Measurements from ENCODE around the gene GNA12. TPM values are rescaled to one million over a fixed set of nuclear protein-coding genes. Genes with fewer than 3 reads are reported as not detected.
A peak's percentile ranks its signal among the peaks of the same experiment; 100 is the strongest.

Gene GNA12
- total RNA-seq, 4 donors from 2014 or later = 22.5 to 63.2 (median 35.1) TPM

DNA sequence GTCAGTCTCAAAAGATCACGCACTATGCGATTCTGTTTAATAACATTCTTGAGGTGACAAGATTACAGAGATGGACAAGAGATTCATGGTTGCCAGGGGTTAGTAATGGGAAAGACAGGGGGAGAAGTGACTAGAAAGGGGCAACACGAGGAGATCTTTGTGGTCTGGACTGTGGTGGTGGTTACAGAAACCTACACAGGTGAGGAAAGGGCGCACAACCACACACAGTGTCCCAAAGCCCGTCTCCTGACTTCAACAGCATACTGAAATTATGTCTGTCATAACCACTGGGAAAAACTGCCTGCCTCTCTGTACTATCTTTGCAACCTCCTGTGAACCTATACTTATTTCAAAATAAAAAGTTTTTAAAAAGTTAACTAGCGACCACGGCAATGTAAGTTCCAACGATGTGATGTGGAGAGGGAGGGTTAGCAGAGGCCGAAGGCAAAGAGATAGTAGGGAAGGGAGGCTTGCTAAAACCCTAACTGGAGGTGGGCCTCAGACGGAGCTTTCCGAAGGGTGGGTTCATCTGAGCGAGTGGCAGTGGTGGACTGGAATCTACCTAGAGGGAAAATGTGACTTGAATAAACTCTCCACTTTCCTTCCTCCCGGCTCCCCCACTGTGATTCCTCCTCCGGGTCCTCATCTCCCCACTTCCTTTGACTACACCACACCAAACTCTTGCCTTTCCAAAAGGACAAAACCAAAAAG, 43.7 kb downstream of the GNA12 start:
- no peak overlapping the region for H3K4me3 ChIP-seq
- H3K27ac ChIP-seq = no peak overlapping the region
- no peaks in the 10 kb centered on the region for H3K36me3 ChIP-seq
- H3K27me3 ChIP-seq = no peaks in the 10 kb centered on the region
- H3K9me3 ChIP-seq = no peaks in the 10 kb centered on the region
- H3K4me1 ChIP-seq = peaks cover 0 to 47% (median 3%) of the 10 kb centered on the region in 3 donors
- WGBS, 2 donors (ENCODE audit: low coverage in 1 of 2) = 91 to 93% methylated on average over 7 to 14 of the region's 14 CpGs
- no peak for TF ChIP-seq CTCF (IDR thresholded peaks at IDR 0.05)
- ATAC-seq = no peak

DNA sequence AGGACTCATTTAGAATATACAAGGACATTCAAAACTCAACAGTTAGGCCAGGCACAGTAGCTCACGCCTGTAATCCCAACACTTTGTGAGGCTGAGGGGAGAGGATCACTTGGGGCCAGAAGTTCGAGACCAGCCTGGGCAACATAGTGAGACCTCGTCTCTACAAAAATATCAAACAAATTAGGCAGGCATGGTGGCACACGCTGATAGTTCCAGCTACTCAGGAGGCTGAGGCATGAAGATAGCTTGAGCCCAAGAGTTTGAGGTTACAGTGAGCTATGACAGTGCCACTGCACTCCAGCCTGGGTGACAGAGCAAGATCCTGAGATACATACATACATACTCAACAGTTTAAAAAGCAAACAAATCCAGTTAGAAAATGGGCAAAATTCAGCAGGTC, 44.9 kb downstream of the GNA12 start:
- TF ChIP-seq EP300 (IDR thresholded peaks at IDR 0.05) = no peak
- no peak for TF ChIP-seq POLR2AphosphoS5 (IDR thresholded peaks at IDR 0.05)
- TF ChIP-seq CTCF (IDR thresholded peaks at IDR 0.05) = no peak
- TF ChIP-seq POLR2A (IDR thresholded peaks at IDR 0.05) = no peak
- Histone ChIP-seq H3K4me3 (no peak overlapping the region), H3K36me3 (peaks cover 0 to 8% of the 10 kb centered on the region in 2 donors), H3K4me1 (peaks cover 0 to 48% (median 3%) of the 10 kb centered on the region in 3 donors), H3K27ac (no peak overlapping the region), H3K27me3 (no peaks in the 10 kb centered on the region), H3K9me3 (no peaks in the 10 kb centered on the region)
- no peak for ATAC-seq
- 76 to 100% methylated on average over 2 of the region's 4 CpGs for WGBS, 2 donors (ENCODE audit: low coverage in 1 of 2)

DNA sequence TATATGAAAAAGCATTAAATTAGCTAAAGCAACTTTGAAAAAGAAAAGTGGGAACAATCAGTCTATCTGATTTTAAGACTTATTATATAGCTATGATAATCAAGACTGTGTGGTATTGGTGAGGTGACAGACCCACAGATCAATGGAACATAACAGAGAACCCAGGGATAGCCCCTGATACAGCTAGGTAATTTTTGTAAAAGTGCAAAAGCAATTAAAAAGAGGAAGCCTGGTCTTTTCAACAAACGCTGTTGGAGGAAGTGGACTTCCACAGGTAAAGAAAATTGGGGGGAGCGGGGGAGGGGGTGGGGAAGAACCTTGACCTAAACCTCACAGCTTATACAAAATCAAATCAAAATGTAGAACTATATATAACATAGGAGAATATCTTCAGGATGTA, 45.4 kb downstream of the GNA12 start:
- Histone ChIP-seq H3K36me3 (peaks cover 0 to 13% of the 10 kb centered on the region in 2 donors), H3K27me3 (no peaks in the 10 kb centered on the region), H3K4me1 (peaks cover 0 to 42% (median 3%) of the 10 kb centered on the region in 3 donors), H3K9me3 (no peaks in the 10 kb centered on the region), H3K27ac (no peak overlapping the region), H3K4me3 (no peak overlapping the region)
- no peak for ATAC-seq
- 70 to 80% methylated on average over 1 of the region's 2 CpGs for WGBS, 2 donors (ENCODE audit: low coverage in 1 of 2)
- TF ChIP-seq EP300 (IDR thresholded peaks at IDR 0.05) (no peak), CTCF (IDR thresholded peaks at IDR 0.05) (no peak), POLR2AphosphoS5 (IDR thresholded peaks at IDR 0.05) (no peak), POLR2A (IDR thresholded peaks at IDR 0.05) (no peak)

DNA sequence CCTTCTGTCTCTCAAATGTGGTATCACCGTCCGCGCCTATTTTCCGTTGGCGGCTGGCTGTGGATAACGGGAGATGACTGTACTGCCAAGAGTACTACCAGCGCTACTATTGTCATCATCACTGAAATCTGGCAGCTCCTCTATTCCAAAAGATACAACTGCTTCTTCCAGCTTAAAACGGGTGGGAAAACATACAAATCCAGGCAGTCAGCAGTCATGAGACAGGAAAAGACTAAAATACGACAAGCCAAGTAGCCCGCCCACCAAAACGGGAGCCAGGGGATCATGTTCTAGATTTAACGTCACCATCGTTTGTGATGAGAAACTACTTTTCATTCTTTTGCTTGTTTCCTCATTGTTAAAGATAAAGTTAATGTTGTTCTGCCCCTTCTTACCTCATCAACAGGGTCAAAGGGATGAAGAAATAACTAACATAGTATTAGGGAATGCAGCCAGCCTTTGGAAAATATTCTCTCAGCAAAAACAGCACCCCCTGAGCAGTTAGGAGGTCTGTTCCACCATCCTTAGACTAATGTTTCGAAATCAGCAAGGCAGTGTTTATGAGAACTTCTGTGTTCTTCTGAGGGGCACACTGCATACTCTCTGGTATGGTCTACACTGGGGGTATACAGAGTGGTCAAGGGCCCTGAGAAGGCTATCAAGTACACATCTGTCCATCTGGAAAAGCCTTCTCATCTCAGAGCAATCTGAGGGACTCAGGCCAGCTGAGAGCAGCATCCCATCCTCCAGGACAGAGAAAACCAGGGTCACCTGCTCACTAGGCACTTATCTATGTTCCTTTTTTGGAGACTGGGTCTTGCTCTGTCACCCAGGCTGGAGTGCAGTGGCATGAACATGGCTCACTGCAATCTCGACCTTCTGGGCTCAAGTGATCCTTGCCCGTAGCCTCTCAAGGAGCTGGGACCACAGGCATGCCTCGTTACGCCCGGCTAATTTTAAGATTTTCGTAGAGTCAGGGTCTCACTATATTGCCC, 47.5 kb downstream of the GNA12 start:
- Histone ChIP-seq H3K36me3 (peaks cover 0 to 34% of the 10 kb centered on the region in 2 donors), H3K27me3 (no peaks in the 10 kb centered on the region), H3K4me1 (peaks cover 0 to 26% (median 3%) of the 10 kb centered on the region in 3 donors), H3K4me3 (no peak overlapping the region), H3K9me3 (no peaks in the 10 kb centered on the region), H3K27ac (peak overlapping the region in 3 of 4 donors; percentile 56 to 73 (median 69))
- 56 to 63% methylated on average over 12 to 20 of the region's 20 CpGs for WGBS, 2 donors (ENCODE audit: low coverage in 1 of 2)
- peak; percentile 87 for ATAC-seq
- TF ChIP-seq POLR2A (IDR thresholded peaks at IDR 0.05) (no peak), CTCF (IDR thresholded peaks at IDR 0.05) (no peak), POLR2AphosphoS5 (IDR thresholded peaks at IDR 0.05) (peak; percentile 34)

All from gastroesophageal sphincter (tissue), 4 donors.